Activated CD8-positive, alpha-beta memory T cell treated with anti-CD3 and anti-CD28 coated beads, Interleukin-2, amount 50 U/mL, for 48 hours (primary cell): Measurements from ENCODE around the gene COL20A1.

Experiments
- DNase-seq: peaks from one replicate; pipeline ENCODE4 v3.0.0-alpha.2; 2020

The COL20A1 gene

GRCh38 chr20:63279931-63280330 lies 13.1 kb upstream of the COL20A1 start:
- no peak for DNase-seq

- DNase-seq: no peak
Observed at GRCh38 chr20:63280371-63280770, 12.6 kb upstream of the COL20A1 start.

DNA sequence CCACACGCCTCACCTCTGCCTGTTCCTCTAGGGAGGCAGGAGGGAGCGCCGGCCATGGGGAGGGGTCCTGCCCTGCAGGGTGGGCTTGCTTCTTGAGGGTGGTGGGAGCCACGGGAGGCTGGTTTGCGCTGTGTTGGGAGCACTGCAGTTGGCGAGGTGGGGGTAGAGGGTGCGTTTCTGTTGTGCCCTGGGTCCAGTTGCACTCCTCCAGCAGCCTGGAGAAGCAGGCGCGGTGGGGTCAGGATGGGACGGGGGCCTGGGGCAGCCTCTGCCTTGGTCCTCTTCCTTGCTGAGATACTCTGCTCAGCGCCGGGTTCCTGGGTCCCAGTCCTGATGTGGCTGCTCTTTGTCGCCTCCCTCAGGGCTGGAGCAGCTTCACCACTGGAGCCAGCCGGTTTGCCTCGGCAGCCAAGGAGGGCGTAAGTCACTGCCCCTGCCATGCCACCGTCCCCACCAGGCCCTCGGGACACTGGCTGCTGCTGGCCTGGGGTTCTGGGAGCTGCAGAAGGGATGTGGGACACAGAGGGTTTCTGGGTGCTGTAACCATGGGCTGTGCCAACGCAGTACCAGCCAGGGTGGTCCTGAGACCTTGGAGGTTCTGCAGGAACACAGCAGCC lies 11.9 kb upstream of the COL20A1 start:
- DNase-seq: no peak

DNA sequence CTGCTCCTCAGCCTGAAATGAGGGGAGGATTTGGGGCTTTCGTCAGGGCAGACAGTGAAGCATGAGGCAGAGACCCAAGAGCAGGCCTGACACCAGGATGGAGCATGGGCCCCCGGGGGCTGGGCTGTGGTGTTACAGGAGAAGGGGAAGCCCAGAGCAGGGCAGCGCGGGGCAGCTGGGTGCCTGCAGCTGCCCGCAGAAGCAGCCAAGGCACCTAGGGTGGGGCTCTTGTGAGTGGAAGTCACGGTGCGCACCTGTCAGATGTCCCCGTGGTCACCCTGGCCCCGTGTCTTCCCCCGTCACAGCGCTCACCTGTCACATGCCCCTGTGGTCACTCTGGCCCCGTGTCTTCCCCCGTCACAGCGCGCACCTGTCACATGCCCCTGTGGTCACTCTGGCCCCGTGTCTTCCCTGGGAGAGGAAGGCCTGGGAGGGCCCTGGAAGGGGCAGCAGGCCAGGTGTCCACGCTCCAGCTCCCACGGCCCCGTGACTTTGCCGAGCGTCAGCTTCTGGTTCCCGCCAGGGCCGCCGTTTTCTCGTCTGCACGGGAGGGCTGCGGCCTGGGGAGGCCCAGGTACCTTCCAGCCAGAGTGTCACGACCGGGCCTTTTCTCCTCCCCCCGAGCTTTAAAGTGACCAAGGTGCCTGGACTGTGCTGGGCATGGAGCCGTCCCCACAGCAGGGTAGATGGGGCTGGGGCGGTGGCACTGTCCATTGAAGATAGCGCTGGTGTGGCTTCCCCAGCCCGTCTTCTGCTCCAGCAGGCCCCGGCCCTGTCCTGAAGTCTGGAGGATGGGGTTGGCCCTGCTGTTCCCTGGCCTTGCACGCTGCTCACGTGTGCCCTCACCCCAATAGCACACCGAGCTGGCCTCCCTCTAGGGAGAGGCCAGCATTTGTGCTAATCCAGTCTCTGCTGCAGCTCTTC lies 11.0 kb upstream of the COL20A1 start:
- no peak for DNase-seq

DNA sequence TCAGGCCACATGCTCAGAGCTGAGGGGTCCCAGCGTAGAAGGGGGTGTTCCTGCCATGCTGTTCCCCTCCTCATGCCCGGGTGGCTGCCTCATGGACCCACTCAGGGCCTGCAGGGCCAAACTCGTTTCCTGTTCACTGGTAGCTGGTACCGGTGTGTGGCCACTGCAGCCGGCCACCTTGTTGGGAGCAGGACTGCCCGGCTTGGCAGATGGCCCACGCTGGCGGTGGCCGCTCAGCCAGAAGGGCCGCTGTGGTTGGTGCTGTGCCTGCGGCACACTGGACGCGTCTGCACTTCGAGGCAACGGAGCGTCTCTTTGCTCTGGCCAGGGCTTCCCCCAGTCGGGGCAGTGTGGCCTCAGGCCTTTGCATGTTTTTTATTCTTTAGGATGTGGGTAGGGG lies 10.0 kb upstream of the COL20A1 start:
- DNase-seq: no peak

GRCh38 chr20:63283397-63284082 lies 9.4 kb upstream of the COL20A1 start:
- no peak for DNase-seq

GRCh38 chr20:63284083-63284440 lies 8.9 kb upstream of the COL20A1 start:
- DNase-seq: no peak

GRCh38 chr20:63284544-63284949 lies 8.4 kb upstream of the COL20A1 start:
- no peak for DNase-seq

GRCh38 chr20:63284981-63285524 lies 7.9 kb upstream of the COL20A1 start:
- DNase-seq: no peak

DNA sequence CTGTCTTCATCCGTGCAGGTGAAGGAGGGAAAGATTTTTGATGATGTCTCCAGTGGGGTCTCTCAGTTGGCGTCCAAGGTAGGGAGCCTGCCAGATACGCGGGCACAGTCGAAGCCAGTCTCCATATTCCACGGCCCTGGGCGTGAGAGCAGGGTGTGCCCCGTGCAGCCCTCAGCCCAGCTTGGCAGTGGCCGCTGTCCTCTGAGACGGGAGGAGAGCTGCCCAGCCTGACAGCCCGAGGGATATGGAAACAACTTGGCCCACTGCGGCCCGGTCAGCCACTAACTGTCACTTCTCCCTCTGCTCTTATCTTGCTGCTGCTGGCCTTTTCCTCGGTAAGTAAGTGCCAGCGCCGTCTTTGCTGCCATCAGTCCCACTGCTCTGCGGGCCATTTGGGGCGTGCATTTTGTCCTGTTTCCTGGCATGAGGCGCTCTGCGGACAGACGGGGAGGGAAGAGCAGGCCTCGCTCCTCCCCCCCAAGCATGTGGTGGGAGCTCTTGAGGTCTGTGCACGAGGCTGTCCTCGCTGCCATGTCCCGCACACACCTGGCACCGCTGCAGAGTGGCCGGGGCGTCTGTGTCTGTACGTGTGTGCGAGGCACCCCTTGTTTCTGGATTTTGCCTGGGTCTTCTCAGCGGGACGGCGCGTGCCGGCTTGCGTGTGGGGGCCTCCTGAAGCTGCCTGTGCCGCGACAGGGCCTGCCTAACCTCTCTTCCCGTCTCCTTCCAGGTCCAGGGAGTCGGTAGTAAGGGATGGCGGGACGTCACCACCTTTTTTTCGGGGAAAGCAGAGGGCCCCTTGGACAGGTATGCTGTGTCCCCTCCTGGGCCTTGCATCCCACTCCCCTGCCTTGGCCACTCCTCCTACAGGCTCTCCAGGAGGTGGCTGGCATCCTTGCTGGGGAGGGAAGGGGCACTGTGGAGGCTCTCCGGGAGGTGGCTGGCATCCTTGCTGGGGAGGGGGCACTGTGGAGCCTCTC lies 7.1 kb upstream of the COL20A1 start:
- no peak for DNase-seq

GRCh38 chr20:63286781-63287696 lies 5.9 kb upstream of the COL20A1 start:
- no peak for DNase-seq

- DNase-seq: no peak
Observed at GRCh38 chr20:63287697-63288580, 5.0 kb upstream of the COL20A1 start.

DNA sequence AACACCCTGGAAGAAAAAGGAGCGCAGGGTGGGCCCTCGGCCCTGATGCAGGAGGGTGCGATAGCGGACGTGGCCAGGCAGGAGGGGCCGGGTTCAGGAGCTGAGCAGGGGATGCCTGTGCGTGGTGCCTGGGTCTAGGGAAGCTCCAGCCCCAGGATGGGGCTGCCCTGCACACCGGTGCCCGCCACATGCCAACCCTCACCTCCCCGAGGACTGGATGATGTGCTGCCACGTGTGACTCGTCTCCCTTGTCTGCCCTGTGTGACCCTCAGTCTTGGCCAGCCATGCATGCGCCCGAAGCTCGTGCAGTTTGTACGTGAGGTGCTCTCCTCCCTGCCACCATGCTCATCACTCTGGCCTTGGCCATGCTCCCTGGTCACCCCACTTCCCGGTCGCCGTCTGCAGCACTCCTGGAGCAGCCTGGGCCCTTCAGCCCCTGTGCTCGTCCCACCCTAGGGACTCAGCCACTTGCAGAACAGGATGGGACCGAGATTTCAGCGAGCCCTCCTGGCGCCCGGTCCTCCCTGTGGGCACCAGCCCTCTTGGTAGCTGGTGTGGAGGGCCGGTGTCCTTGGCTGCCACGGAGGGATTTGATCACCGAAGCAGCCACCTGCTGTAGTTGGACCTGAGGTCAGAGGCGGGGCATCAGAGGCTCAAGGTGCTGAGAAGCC lies 4.3 kb upstream of the COL20A1 start:
- no peak for DNase-seq

DNA sequence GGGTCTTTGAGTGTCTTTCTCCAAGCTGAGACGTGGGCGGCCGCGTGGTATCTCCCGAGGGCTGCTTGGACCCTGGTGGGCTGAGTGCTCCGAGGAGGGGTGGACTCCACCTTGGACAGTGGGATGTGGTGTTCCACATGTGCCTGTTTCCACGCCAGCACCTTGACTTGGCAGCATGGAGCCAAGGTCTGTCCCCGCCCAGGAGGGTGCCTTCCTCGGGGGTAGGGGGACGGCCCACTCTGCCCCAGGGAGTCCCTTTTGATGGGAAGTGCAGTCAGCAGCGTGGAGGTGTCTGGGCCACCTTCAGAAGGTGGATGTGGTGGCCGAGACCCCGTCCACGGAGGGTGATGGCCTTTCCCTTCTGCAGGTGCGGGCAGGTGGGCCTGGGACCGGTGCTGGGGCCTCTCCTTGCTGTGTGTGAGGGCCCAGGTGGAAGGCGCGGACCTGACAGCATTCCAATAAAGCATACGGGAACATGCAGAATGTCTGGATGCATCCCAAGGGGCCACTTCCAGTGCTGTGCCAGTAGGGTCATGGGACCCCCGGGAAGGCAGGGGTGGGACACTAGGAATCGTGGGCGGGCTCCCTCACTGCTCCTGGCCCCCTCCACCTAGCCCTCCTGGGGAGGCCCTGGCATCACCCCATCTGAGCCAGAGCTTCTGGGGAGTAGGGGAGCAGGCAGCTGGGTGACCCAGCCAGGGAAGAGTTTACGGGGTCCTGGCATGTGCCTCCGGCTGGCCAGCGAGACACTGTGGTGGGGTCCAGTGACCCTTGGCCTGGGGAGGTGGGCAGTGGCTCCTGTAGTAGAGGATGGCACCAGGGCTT lies 3.5 kb upstream of the COL20A1 start:
- no peak for DNase-seq

DNA sequence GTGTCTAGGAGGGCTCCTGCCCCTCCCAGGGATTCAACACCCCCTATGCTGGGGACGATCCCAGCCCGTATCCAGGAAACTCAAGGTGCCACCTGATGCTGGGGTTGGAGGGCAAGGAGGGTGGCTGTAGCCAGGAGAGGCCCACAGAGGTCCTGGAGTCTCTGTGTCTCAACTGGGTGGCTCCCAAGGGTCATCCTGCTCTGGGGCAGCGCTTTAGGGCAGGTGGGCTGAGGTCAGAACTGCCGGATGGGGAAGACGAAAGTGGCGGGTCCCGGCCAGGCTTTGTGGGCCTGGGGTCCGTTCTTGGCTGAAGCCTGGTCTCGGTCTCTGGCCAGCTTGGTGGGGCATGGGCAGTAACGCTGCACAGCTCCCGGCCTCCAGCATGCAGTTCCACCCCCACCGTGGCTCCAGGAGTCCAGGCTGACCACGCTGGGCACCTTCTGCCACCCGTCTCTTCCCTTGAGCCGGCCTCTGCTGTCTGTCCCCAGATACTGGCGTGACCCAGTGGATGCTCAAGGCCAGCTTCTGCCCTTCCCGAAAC lies 2.8 kb upstream of the COL20A1 start:
- no peak for DNase-seq

DNA sequence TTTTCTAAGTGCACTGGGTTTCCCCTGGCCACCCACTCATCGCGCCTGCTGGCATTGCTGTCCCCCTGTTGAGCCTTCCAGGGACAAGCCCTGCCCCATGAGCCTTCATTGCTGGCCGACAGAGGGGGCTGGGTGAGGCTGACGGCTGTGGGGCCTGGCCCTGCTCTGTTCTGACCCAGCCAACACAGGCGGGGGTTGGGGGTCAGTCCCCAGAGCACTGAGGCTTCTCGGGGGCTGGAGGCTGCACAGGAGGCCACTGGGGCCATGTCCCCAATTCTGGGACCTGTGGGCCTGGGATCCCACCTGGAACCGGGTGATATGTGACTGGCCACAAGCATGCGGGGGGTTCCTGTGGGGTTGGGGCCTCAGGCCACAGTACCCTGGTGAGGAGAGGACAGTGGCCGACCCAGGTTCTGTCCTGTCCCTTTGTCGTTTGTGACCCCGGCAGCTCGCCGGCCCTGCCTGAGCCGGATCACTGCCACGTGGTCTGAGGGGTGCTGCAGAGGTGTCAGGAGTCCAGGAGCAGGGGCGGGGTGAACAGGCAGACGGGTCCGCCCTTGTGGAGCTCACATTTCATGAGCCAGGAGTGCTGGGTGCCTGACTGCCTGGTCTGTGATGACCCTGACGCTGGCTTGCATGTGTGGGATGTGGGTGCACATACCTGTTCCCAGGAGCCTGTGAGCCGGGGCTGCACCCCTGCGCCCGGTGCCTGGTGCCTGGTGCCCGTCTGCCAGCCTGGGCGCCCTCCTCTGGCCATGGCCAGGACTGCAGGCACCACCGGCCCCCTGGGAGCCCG lies 2.1 kb upstream of the COL20A1 start:
- DNase-seq: peak; percentile 93

- DNase-seq: no peak
Observed at GRCh38 chr20:63291811-63292210, 1.2 kb upstream of the COL20A1 start.
